HG03097 (cell line): ENCODE results near the gene IPO4.

Experiments
- ATAC-seq: cut with Tn5 transposase; IDR thresholded peaks from one replicate; pipeline ENCODE4 v1.9.1; 2021; ENCODE audit not compliant: unreplicated experiment, low FRiP score

The IPO4 gene

GRCh38 chr14:24194873-24195185 lies 6.2 kb upstream of the IPO4 start:
- no peak for ATAC-seq

- ATAC-seq: no peak
Measured at GRCh38 chr14:24194186-24194872, 5.7 kb upstream of the IPO4 start.

GRCh38 chr14:24192933-24193332 lies 4.3 kb upstream of the IPO4 start:
- no peak for ATAC-seq

- no peak for ATAC-seq
Measured at GRCh38 chr14:24190416-24190815, 1.8 kb upstream of the IPO4 start.

- no peak for ATAC-seq
Measured at GRCh38 chr14:24189460-24189859, 844 bp upstream of the IPO4 start.

GRCh38 chr14:24189059-24189375 lies 401 bp upstream of the IPO4 start:
- ATAC-seq: no peak

- ATAC-seq: no peak
Measured at GRCh38 chr14:24187539-24187915, 1.1 kb downstream of the IPO4 start.

GRCh38 chr14:24186831-24187538 lies 1.6 kb downstream of the IPO4 start:
- ATAC-seq: no peak

- ATAC-seq: no peak
Measured at GRCh38 chr14:24185741-24186140, 2.9 kb downstream of the IPO4 start.

GRCh38 chr14:24185026-24185425 lies 3.6 kb downstream of the IPO4 start:
- ATAC-seq: no peak

- no peak for ATAC-seq
Measured at GRCh38 chr14:24184104-24184970, 4.3 kb downstream of the IPO4 start.

GRCh38 chr14:24183014-24183481 lies 5.6 kb downstream of the IPO4 start:
- ATAC-seq: no peak

- no peak for ATAC-seq
Measured at GRCh38 chr14:24182110-24182882, 6.3 kb downstream of the IPO4 start.

GRCh38 chr14:24181371-24182077 lies 7.1 kb downstream of the IPO4 start:
- no peak for ATAC-seq

- ATAC-seq: no peak
Measured at GRCh38 chr14:24179961-24180796, 8.4 kb downstream of the IPO4 start.

GRCh38 chr14:24179294-24179960 lies 9.2 kb downstream of the IPO4 start:
- no peak for ATAC-seq

GRCh38 chr14:24178399-24179178 lies 10.0 kb downstream of the IPO4 start:
- no peak for ATAC-seq

- no peak for ATAC-seq
Measured at GRCh38 chr14:24177891-24178290, 10.7 kb downstream of the IPO4 start.
